Esophagus muscularis mucosa (tissue), 4 donors: Measurements from ENCODE around the gene RFESD. TPM values are rescaled to one million over a fixed set of nuclear protein-coding genes. Genes with fewer than 3 reads are reported as not detected.

Experiments used
- DNase-seq: peaks from one replicate; pipeline ENCODE4 v3.0.0-alpha.2; 2017; ENCODE audit errors: extremely low spot score
- H3K27ac ChIP-seq, 4 donors: fragments of 200-600 bp; sonication (generic); replicated peaks in 1 of 4; 1 replicate in 3 of 4; 2 replicates in 1 of 4; pipeline ENCODE4 v1.5.1; 2016 to 2019; ENCODE audit warnings: mild to moderate bottlenecking in 1 of 4
- H3K27me3 ChIP-seq, 4 donors: fragments of 200-600 bp; sonication (generic); one replicate each; pipeline versions ENCODE4 v1.5.1 to v1.6.0; 2016 to 2019
- H3K36me3 ChIP-seq, 4 donors: fragments of 200-600 bp; sonication (generic); one replicate each; pipeline ENCODE4 v1.5.1; 2016 to 2019
- H3K4me1 ChIP-seq, 4 donors: fragments of 200-600 bp; sonication (generic); one replicate each; pipeline ENCODE4 v1.5.1; 2016 to 2019
- H3K4me3 ChIP-seq, 4 donors: fragments of 200-600 bp; sonication (generic); 1 replicate in 2 of 4; 2 replicates in 2 of 4; pipeline ENCODE4 v1.5.1; 2016 to 2019; ENCODE audit warnings: mild to moderate bottlenecking in 4 of 4, moderate library complexity in 1 of 4
- H3K9me3 ChIP-seq, 4 donors: fragments of 200-600 bp; sonication (generic); 1 replicate in 3 of 4; 2 replicates in 1 of 4; pipeline ENCODE4 v1.5.1; 2016 to 2019
- CTCF ChIP-seq, 3 experiments: fragments of 200-600 bp in 2 of 3; fragments of 450-650 bp in 1 of 3; sonication (generic) in 2 of 3; IDR thresholded peaks; one replicate each; pipeline ENCODE4 v1.5.1; 2017 to 2019; ENCODE audit warnings: antibody characterized with exemption in 3 of 3, mild to moderate bottlenecking in 2 of 3, moderate library complexity in 1 of 3
- EP300 ChIP-seq: sonication (generic); formaldehyde crosslinking; IDR thresholded peaks from one replicate; pipeline ENCODE4 v1.6.1; 2017; ENCODE audit warnings: antibody characterized with exemption
- POLR2A ChIP-seq: fragments of 450-650 bp; IDR thresholded peaks from one replicate; pipeline ENCODE4 v1.6.1; 2017; ENCODE audit warnings: antibody characterized with exemption, moderate library complexity, mild to moderate bottlenecking, low read depth
- POLR2AphosphoS5 ChIP-seq, 2 donors: sonication (generic); formaldehyde crosslinking; IDR thresholded peaks; one replicate each; pipeline ENCODE4 v1.6.1; 2017; ENCODE audit warnings: antibody characterized with exemption in 2 of 2
- WGBS: methylation state at CpG from one replicate; pipeline ENCODE4 v1.1.5; 2018; 5-methylcytosine and 5-hydroxymethylcytosine counted together
- intact Hi-C: fragments of 100-400 bp; cut with DNase I; formaldehyde crosslinking; loops from one replicate; pipeline ENCODE4 v1.15.1; 2023
- total RNA-seq, 4 donors: library from RNA; depleted of rRNA; stranded (reverse); fragments of >200 nt; gene quantifications; one replicate each; pipeline versions ENCODE4 v1.1.0 to v1.2.1, GENCODE V29; 2016

The RFESD gene
- total RNA-seq, 4 donors from 2014 or later, result 0.63 to 1.7 (median 0.84) TPM

- DNase-seq, result peak; percentile 93
- Histone ChIP-seq H3K4me3 (no peak overlapping the region), H3K36me3 (no peaks in the 10 kb centered on the region), H3K9me3 (no peaks in the 10 kb centered on the region), H3K4me1 (peaks cover 17 to 38% (median 25%) of the 10 kb centered on the region in 4 donors), H3K27me3 (no peaks in the 10 kb centered on the region), H3K27ac (peak overlapping the region; percentile 62 to 83 (median 79))
- TF ChIP-seq POLR2AphosphoS5 (IDR thresholded peaks at IDR 0.05), result peak; percentile 83 to 93
- TF ChIP-seq CTCF (IDR thresholded peaks at IDR 0.05), result peak in 1 of 3 experiments; percentile 4
- no peak for TF ChIP-seq EP300
- intact Hi-C loops, result loop anchor here (5.0 to 10.0 kb wide), 2 partner anchors 178 to 295 kb away; partner anchors contain the start of gene ELL2
- 52% methylated on average over 4 of the region's 4 CpGs for WGBS
Observed at GRCh38 chr5:95669540-95669939, 23.0 kb downstream of the RFESD start.

GRCh38 chr5:95669985-95670384, 23.4 kb downstream of the RFESD start:
- H3K4me3 ChIP-seq, result no peak overlapping the region
- no peak for TF ChIP-seq CTCF (IDR thresholded peaks at IDR 0.05)
- TF ChIP-seq POLR2AphosphoS5 (IDR thresholded peaks at IDR 0.05), result no peak
- TF ChIP-seq POLR2A, result no peak
- no peak for TF ChIP-seq EP300
- no peaks in the 10 kb centered on the region for H3K27me3 ChIP-seq
- DNase-seq, result no peak
- peaks cover 16 to 35% (median 22%) of the 10 kb centered on the region in 4 donors for H3K4me1 ChIP-seq
- 81% methylated on average over 5 of the region's 5 CpGs for WGBS
- intact Hi-C loops, result loop anchor here (5.0 to 10.0 kb wide), 2 partner anchors 177 to 295 kb away; partner anchors contain the start of gene ELL2
- peak overlapping the region; percentile 62 to 83 (median 79) for H3K27ac ChIP-seq
- no peaks in the 10 kb centered on the region for H3K9me3 ChIP-seq
- no peaks in the 10 kb centered on the region for H3K36me3 ChIP-seq

GRCh38 chr5:95670568-95670967, 24.0 kb downstream of the RFESD start:
- Histone ChIP-seq H3K27ac (peak overlapping the region in 3 of 4 donors; percentile 76 to 83 (median 82)), H3K9me3 (no peaks in the 10 kb centered on the region), H3K36me3 (no peaks in the 10 kb centered on the region), H3K27me3 (no peaks in the 10 kb centered on the region), H3K4me3 (no peak overlapping the region), H3K4me1 (peaks cover 16 to 35% (median 22%) of the 10 kb centered on the region in 4 donors)
- WGBS, result 96% methylated on average over 3 of the region's 3 CpGs
- no peak for DNase-seq
- no peak for TF ChIP-seq POLR2A
- TF ChIP-seq CTCF (IDR thresholded peaks at IDR 0.05), result no peak
- no peak for TF ChIP-seq EP300
- no peak for TF ChIP-seq POLR2AphosphoS5 (IDR thresholded peaks at IDR 0.05)
- intact Hi-C loops, result no loop called here

- intact Hi-C loops, result no loop called here
- no peaks in the 10 kb centered on the region for H3K9me3 ChIP-seq
- TF ChIP-seq POLR2AphosphoS5 (IDR thresholded peaks at IDR 0.05) (no peak), EP300 (no peak), CTCF (IDR thresholded peaks at IDR 0.05) (no peak), POLR2A (no peak)
- no peaks in the 10 kb centered on the region for H3K27me3 ChIP-seq
- no peak for DNase-seq
- no peak overlapping the region for H3K27ac ChIP-seq
- 62% methylated on average over 1 of the region's 1 CpG for WGBS
- H3K36me3 ChIP-seq, result no peaks in the 10 kb centered on the region
- peaks cover 16 to 35% (median 22%) of the 10 kb centered on the region in 4 donors for H3K4me1 ChIP-seq
- no peak overlapping the region for H3K4me3 ChIP-seq
Observed at GRCh38 chr5:95671826-95672225, 25.2 kb downstream of the RFESD start.

GRCh38 chr5:95672641-95673040, 26.1 kb downstream of the RFESD start:
- Histone ChIP-seq H3K27me3 (no peaks in the 10 kb centered on the region), H3K4me1 (peaks cover 16 to 35% (median 22%) of the 10 kb centered on the region in 4 donors), H3K9me3 (no peaks in the 10 kb centered on the region), H3K36me3 (no peaks in the 10 kb centered on the region), H3K27ac (peak overlapping the region in 1 of 4 donors; percentile 12), H3K4me3 (no peak overlapping the region)
- TF ChIP-seq POLR2AphosphoS5 (IDR thresholded peaks at IDR 0.05) (no peak), EP300 (no peak), CTCF (IDR thresholded peaks at IDR 0.05) (no peak), POLR2A (no peak)
- intact Hi-C loops, result no loop called here
- no peak for DNase-seq
